ENCODE measurements around the gene TRNP1. TPM values are rescaled to one million over a fixed set of nuclear protein-coding genes. Genes with fewer than 3 reads are reported as not detected.

TRNP1 gene
- total and polyA plus RNA-seq, 3 donors from 2014 or later = 4.3 to 7.7 (median 5.7) TPM

DNA sequence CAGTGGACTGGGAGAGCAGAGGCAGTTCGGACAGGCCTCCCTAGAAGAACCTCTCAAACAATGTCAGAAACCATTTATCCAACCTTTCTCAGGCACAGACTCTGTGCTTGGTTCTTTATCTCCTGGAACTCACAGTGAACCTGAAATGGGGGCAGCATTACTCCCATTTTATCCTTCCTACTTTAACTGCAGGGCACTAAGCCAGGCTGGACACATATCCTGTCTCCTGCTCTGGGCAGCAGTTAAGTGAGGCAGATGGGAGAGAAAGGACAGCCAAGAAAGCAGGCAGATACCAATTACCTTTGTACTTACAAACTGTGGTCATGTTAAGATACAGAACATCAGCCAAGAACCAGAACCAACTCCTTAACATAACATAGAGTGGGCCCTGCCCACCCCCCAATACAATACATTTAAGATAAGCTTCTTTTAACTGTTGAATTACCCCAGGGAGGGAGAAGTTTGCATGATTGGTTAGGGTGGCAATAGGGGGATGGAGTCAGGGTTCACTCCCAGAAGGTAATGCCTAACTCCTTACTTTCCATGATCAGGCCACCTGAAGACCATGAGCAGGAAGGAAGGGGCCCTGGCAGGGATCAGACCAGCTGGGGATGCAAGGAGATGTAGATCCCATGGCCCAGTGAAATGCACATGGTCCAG lies 44.1 kb upstream of the TRNP1 start:
- Histone ChIP-seq H3K27me3 (no peaks in the 10 kb centered on the region), H3K4me1 (peaks cover 28% of the 10 kb centered on the region), H3K4me3 (no peak overlapping the region), H3K27ac (no peak overlapping the region), H3K36me3 (ENCODE audit: low read depth, missing control alignments) (no peaks in the 10 kb centered on the region), H3K9me3 (no peaks in the 10 kb centered on the region)
- intact Hi-C loops (cut with DNase I; ENCODE audit: low total_unique reads) = no loop called here
- TF ChIP-seq CTCF (IDR thresholded peaks at IDR 0.05) (no peak), POLR2A (IDR thresholded peaks at IDR 0.05) (no peak)
- no peak for DNase-seq
- 50 to 69% methylated on average over 1 of the region's 1 CpG for WGBS, 2 donors

DNA sequence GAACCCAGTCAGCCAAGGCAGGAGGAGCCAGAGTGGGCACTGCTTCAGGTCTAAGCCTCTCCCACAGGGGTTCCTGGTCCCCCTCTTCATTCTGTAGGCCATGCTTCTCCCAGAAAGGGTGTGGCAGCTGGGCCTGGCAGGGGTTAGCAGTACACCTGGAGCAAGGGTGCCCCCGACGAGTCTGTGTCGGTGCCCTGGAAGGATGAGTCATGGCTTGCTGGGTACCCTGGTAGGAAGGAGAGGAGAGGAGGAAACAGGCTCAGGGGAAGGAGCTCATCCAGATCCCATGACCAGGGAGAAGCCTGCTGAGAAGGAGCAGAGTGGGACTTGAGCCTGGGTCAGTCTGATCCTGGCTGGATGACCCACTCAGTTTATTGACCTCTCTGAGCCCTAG lies 43.6 kb upstream of the TRNP1 start:
- no peak overlapping the region for H3K4me3 ChIP-seq
- no peak for TF ChIP-seq POLR2A (IDR thresholded peaks at IDR 0.05)
- no peak for TF ChIP-seq CTCF (IDR thresholded peaks at IDR 0.05)
- DNase-seq = no peak
- H3K4me1 ChIP-seq = peaks cover 28% of the 10 kb centered on the region
- intact Hi-C loops (cut with DNase I; ENCODE audit: low total_unique reads) = no loop called here
- WGBS, 2 donors = 73 to 78% methylated on average over 3 of the region's 3 CpGs
- no peak overlapping the region for H3K27ac ChIP-seq
- no peaks in the 10 kb centered on the region for H3K9me3 ChIP-seq
- no peaks in the 10 kb centered on the region for H3K36me3 ChIP-seq (ENCODE audit: low read depth, missing control alignments)
- H3K27me3 ChIP-seq = no peaks in the 10 kb centered on the region

DNA sequence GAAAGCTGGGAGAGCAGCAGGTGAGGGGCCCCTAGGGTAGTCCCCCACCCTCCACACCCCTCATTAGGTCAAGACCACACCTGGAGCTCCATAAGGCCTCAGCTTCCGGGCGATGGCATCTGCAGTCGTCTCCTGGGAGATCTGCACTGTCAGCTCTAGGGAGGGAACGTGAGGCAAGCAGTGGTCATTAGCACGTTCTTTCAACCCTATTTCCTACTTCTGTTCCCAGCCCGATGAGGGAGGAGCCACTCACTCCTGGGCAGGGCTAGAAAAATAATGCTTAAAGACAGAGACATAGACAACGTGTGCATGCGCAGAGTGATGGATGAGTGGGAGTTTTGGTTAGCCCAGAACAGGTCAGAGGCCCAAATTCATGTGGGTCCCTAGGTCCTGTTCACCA lies 42.9 kb upstream of the TRNP1 start:
- H3K9me3 ChIP-seq = no peaks in the 10 kb centered on the region
- no peak overlapping the region for H3K27ac ChIP-seq
- TF ChIP-seq POLR2A (IDR thresholded peaks at IDR 0.05) (no peak), CTCF (IDR thresholded peaks at IDR 0.05) (no peak)
- no peak overlapping the region for H3K4me3 ChIP-seq
- H3K27me3 ChIP-seq = no peaks in the 10 kb centered on the region
- H3K4me1 ChIP-seq = peaks cover 25% of the 10 kb centered on the region
- 68 to 85% methylated on average over 8 of the region's 8 CpGs for WGBS, 2 donors
- H3K36me3 ChIP-seq (ENCODE audit: low read depth, missing control alignments) = no peaks in the 10 kb centered on the region
- intact Hi-C loops (cut with DNase I; ENCODE audit: low total_unique reads) = no loop called here
- DNase-seq = no peak

DNA sequence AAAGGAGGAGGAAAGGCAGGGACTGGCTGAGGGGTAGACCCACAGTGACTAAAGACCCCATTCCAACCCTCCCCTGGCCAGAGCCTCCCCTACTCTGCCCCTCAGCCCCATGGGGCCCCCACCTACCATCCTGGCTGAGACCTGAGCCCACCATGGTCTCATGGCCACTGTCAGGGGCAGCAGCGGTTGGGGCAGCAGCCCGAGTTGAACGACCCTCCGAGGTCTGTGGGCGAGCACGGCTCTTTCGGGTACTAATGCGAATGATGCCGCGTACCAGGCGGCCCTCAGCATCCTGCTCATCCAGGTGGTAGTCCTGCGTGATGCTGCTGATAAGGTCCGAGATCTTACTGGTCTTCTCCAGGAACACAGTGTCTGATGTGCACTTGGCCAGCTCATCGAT lies 42.3 kb upstream of the TRNP1 start:
- Histone ChIP-seq H3K27ac (no peak overlapping the region), H3K9me3 (no peaks in the 10 kb centered on the region), H3K4me1 (peaks cover 20% of the 10 kb centered on the region), H3K4me3 (no peak overlapping the region), H3K36me3 (ENCODE audit: low read depth, missing control alignments) (no peaks in the 10 kb centered on the region), H3K27me3 (no peaks in the 10 kb centered on the region)
- intact Hi-C loops (cut with DNase I; ENCODE audit: low total_unique reads) = no loop called here
- DNase-seq = no peak
- TF ChIP-seq POLR2A (IDR thresholded peaks at IDR 0.05) (no peak), CTCF (IDR thresholded peaks at IDR 0.05) (no peak)
- 98% methylated on average over 9 to 14 of the region's 14 CpGs for WGBS, 2 donors

GRCh38 chr1:26951821-26952497 lies 41.5 kb upstream of the TRNP1 start:
- no peak for DNase-seq
- H3K27me3 ChIP-seq = no peaks in the 10 kb centered on the region
- no peaks in the 10 kb centered on the region for H3K36me3 ChIP-seq (ENCODE audit: low read depth, missing control alignments)
- peaks cover 16% of the 10 kb centered on the region for H3K4me1 ChIP-seq
- WGBS, 2 donors = 91 to 92% methylated on average over 6 to 23 of the region's 24 CpGs
- H3K4me3 ChIP-seq = no peak overlapping the region
- H3K27ac ChIP-seq = no peak overlapping the region
- no peaks in the 10 kb centered on the region for H3K9me3 ChIP-seq
- no peak for TF ChIP-seq POLR2A (IDR thresholded peaks at IDR 0.05)
- no peak for TF ChIP-seq CTCF (IDR thresholded peaks at IDR 0.05)
- intact Hi-C loops (cut with DNase I; ENCODE audit: low total_unique reads) = no loop called here

Measured in testis (tissue), 3 donors.